ENCODE data around the gene F12.

DNA sequence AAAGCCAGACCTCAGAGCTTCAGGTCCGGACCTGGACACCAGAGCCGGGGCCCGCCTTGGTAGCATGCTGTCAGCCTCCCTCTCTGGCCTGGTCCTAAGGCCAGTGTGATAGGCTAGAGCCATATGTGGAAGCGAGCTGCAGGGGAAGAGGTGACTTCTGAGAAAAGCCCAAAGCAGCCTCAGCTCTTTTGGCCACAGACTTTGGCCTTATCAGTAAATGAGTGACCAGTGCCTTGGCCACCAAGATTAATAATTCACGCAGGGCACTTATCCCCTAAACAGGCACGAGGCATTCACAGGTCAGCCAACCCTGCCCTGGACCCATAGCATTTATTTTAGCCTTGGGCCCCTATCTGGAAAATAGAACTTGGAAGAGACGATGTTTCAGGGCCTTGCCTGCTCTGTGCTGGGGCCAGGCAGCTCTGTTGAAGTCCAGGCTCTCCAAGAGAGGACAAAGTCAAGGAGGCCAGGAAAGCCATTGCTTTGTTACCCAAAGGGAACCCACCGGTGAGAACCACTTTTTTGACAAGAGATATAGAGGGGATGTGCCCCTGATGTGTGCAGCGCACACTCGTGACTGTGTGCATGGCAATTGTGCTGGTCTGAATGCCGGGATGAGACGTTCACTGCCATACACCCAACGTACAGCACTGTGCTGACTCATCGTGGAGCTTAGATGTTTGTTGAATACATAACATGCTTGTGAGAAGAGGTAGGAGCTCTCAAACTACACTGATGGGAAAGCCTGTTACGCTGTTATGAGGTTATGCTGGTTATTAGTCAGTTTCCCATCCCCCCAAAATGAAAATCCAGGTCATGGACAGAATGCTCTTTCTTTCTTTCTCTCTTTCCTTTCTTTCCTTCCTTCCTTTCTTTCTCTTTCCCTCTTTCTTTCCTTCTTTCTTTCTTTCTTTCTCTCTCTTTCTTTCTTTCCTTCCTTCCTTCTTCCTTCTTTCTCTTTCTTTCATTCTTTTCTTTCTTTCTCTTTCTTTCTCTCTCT is 30.2 kb downstream of the F12 start:
- TF ChIP-seq EZH2 (IDR thresholded peaks at IDR 0.05; ENCODE audit: borderline replicate concordance, low read length), result no peak
- TF ChIP-seq, protein P1, sequence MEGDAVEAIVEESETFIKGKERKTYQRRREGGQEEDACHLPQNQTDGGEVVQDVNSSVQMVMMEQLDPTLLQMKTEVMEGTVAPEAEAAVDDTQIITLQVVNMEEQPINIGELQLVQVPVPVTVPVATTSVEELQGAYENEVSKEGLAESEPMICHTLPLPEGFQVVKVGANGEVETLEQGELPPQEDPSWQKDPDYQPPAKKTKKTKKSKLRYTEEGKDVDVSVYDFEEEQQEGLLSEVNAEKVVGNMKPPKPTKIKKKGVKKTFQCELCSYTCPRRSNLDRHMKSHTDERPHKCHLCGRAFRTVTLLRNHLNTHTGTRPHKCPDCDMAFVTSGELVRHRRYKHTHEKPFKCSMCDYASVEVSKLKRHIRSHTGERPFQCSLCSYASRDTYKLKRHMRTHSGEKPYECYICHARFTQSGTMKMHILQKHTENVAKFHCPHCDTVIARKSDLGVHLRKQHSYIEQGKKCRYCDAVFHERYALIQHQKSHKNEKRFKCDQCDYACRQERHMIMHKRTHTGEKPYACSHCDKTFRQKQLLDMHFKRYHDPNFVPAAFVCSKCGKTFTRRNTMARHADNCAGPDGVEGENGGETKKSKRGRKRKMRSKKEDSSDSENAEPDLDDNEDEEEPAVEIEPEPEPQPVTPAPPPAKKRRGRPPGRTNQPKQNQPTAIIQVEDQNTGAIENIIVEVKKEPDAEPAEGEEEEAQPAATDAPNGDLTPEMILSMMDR (IDR thresholded peaks at IDR 0.05; ENCODE audit: low read length), result no peak

All from OCI-LY1 (cell line).